Small intestine (tissue), 7 donors: ENCODE data around the gene TRIM27. TPM values are rescaled to one million over a fixed set of nuclear protein-coding genes. Genes with fewer than 3 reads are reported as not detected.
"Not testable (repeated sequence)": the region's sequence is repeated elsewhere in the genome, so short reads cannot be mapped to it uniquely, and the experiment has no call there.

ENCODE experiments used
- DNase-seq, 2 donors: peaks; one replicate each; pipeline versions ENCODE4 v3.0.0 to v3.0.0-alpha.2; 2013
- FAIRE-seq: peaks from 2 replicates; lab custom pipeline; 2012; peaks lifted over from hg19 to GRCh38; lab: Jason Lieb, UNC
- H3K27ac ChIP-seq, 3 donors: one replicate each; pipeline ENCODE4 v1.5.1; 2013; ENCODE audit warnings: low read length in 2 of 3, mild to moderate bottlenecking in 2 of 3, control low read depth in 1 of 3, inconsistent platforms in 1 of 3, low read depth in 1 of 3, moderate library complexity in 1 of 3
- H3K27me3 ChIP-seq, 3 donors: one replicate each; pipeline ENCODE4 v1.6.1; 2013; ENCODE audit warnings: low read length in 3 of 3, inconsistent platforms in 1 of 3; ENCODE audit not compliant: control insufficient read depth in 3 of 3, insufficient read depth in 3 of 3
- H3K36me3 ChIP-seq, 3 donors: one replicate each; pipeline ENCODE4 v1.6.1; 2013; ENCODE audit warnings: low read length in 3 of 3, inconsistent platforms in 1 of 3, low read depth in 1 of 3, mild to moderate bottlenecking in 1 of 3, moderate library complexity in 1 of 3; ENCODE audit not compliant: control insufficient read depth in 3 of 3, insufficient read depth in 2 of 3
- H3K4me1 ChIP-seq, 3 donors: one replicate each; pipeline ENCODE4 v1.6.1; 2013; ENCODE audit warnings: low read length in 2 of 3, inconsistent platforms in 1 of 3, low read depth in 1 of 3, mild to moderate bottlenecking in 1 of 3, moderate library complexity in 1 of 3; ENCODE audit not compliant: control insufficient read depth in 3 of 3, insufficient read depth in 2 of 3
- H3K4me3 ChIP-seq, 3 donors: one replicate each; pipeline ENCODE4 v1.5.1; 2013; ENCODE audit warnings: low read length in 3 of 3, control low read depth in 1 of 3, inconsistent platforms in 1 of 3, low read depth in 1 of 3, mild to moderate bottlenecking in 1 of 3, moderate library complexity in 1 of 3
- H3K9me3 ChIP-seq, 2 donors: one replicate each; pipeline ENCODE4 v1.6.1; 2013; ENCODE audit warnings: low read depth in 1 of 2, low read length in 1 of 2; ENCODE audit not compliant: control insufficient read depth in 2 of 2, insufficient read depth in 1 of 2
- WGBS, 3 donors: extraction: QIAGEN DNeasy Blood & Tissue Kit; methylation state at CpG; one replicate each; pipeline ENCODE4 v1.1.7; 2013; 5-methylcytosine and 5-hydroxymethylcytosine counted together
- polyA plus RNA-seq, 4 donors: library from polyadenylated mRNA; stranded (reverse) in 3 of 4; unstranded in 1 of 4; fragments of 200-250 nt in 3 of 4; fragments of 120-200 nt in 1 of 4; gene quantifications; one replicate each; pipeline versions ENCODE4 v1.2.1 to v1.2.3, GENCODE V29; 2013
- donor health status: healthy with polysubstance abuse.
- donor health status: control.
- donor health status: control.
- donor health status: Bipolar disorder and iron deficiency.
- donor health status: healthy.

The TRIM27 gene
- polyA plus RNA-seq, 4 donors, result 30.5 to 63.8 (median 36.7) TPM

- H3K36me3 ChIP-seq, H3K9me3 ChIP-seq, H3K27me3 ChIP-seq, FAIRE-seq, H3K27ac ChIP-seq, H3K4me3 ChIP-seq, H3K4me1 ChIP-seq, DNase-seq: not testable (repeated sequence)
- 84 to 90% (median 85%) methylated on average over 11 to 13 of the region's 13 CpGs for WGBS, 3 donors
Observed at GRCh38 chr6:28958561-28959243, 34.9 kb upstream of the TRIM27 start.

DNA sequence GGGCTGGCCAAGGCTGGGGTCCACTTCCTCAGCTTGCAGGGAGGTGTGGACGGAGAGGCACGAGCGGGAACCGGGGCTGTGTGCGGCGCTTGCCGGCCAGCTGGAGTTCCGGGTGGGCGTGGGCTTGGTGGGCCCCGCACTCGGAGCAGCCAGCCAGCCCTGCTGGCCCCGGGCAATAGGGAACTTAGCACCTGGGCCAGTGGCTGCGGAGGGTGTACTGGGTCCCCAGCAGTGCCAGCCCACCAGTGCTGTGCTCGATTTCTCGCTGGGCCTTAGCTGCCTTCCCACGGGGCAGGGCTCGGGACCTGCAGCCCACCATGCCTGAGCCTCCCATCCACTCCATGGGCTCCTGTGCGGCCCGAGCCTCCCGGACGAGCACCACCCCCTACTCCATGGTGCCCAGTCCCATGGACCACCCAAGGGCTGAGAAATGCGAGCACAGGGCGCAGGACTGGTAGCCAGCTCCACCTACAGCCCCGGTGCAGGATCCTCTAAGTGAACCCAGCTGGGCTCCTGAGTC is 34.1 kb upstream of the TRIM27 start:
- H3K27ac ChIP-seq, H3K4me1 ChIP-seq, H3K9me3 ChIP-seq, H3K36me3 ChIP-seq, FAIRE-seq, H3K27me3 ChIP-seq, DNase-seq, H3K4me3 ChIP-seq: not testable (repeated sequence)
- 94 to 95% (median 94%) methylated on average over 17 to 24 of the region's 24 CpGs for WGBS, 3 donors

DNA sequence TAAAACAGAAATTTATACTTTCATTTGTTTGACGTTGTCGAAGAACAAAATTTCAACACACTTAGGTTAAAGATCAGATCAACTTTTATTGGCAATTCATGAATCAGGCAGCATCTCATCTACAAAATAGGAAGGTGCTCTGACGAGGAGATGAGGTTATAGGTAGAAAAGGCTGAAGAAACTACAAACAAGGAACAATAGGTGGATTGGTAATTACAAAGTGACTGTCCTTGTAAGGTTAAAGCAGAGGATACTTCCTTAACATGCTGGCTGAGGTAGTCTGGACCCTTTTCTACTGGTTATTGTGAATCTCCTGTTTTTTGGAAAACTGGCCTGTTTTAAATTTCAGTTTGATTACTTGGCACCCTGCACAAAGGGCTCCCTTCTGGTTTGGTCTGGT is 32.5 kb upstream of the TRIM27 start:
- DNase-seq (no peak), FAIRE-seq (no peak)
- WGBS, 3 donors, result 83 to 86% (median 86%) methylated on average over 3 of the region's 3 CpGs
- H3K4me1 ChIP-seq, result no peaks in the 10 kb centered on the region
- H3K27me3 ChIP-seq, result peaks cover 0 to 9% (median 5%) of the 10 kb centered on the region in 3 donors
- H3K27ac ChIP-seq, result no peak overlapping the region
- H3K36me3 ChIP-seq, result no peaks in the 10 kb centered on the region
- H3K9me3 ChIP-seq, result no peaks in the 10 kb centered on the region
- no peak overlapping the region for H3K4me3 ChIP-seq

GRCh38 chr6:28953585-28954258 is 29.9 kb upstream of the TRIM27 start:
- no peaks in the 10 kb centered on the region for H3K36me3 ChIP-seq
- DNase-seq (peak; percentile 37 to 53), FAIRE-seq (no peak)
- H3K4me3 ChIP-seq, result peak overlapping the region in 2 of 3 donors; percentile 38 to 56
- H3K4me1 ChIP-seq, result no peaks in the 10 kb centered on the region
- peaks cover 0 to 9% (median 3%) of the 10 kb centered on the region in 3 donors for H3K27me3 ChIP-seq
- H3K9me3 ChIP-seq, result no peaks in the 10 kb centered on the region
- WGBS, 3 donors, result 3 to 4% (median 3%) methylated on average over 22 of the region's 22 CpGs
- no peak overlapping the region for H3K27ac ChIP-seq

- DNase-seq (peak; percentile 46 to 55), FAIRE-seq (no peak)
- no peaks in the 10 kb centered on the region for H3K9me3 ChIP-seq
- peaks cover 0 to 9% (median 3%) of the 10 kb centered on the region in 3 donors for H3K27me3 ChIP-seq
- WGBS, 3 donors, result 10 to 11% (median 11%) methylated on average over 13 of the region's 13 CpGs
- H3K27ac ChIP-seq, result no peak overlapping the region
- H3K4me3 ChIP-seq, result peak overlapping the region in 2 of 3 donors; percentile 38 to 56
- H3K36me3 ChIP-seq, result no peaks in the 10 kb centered on the region
- no peaks in the 10 kb centered on the region for H3K4me1 ChIP-seq
Observed at GRCh38 chr6:28953039-28953584, 29.3 kb upstream of the TRIM27 start.

GRCh38 chr6:28949656-28950195 is 25.9 kb upstream of the TRIM27 start:
- H3K4me3 ChIP-seq, DNase-seq, FAIRE-seq, H3K36me3 ChIP-seq, H3K4me1 ChIP-seq, H3K27ac ChIP-seq, H3K9me3 ChIP-seq, H3K27me3 ChIP-seq: not testable (repeated sequence)
- WGBS, 3 donors, result 93 to 97% (median 96%) methylated on average over 24 to 41 of the region's 41 CpGs

- no peaks in the 10 kb centered on the region for H3K4me1 ChIP-seq
- 87 to 90% (median 89%) methylated on average over 23 of the region's 23 CpGs for WGBS, 3 donors
- H3K27me3 ChIP-seq, result peaks cover 0 to 5% (median 0%) of the 10 kb centered on the region in 3 donors
- no peaks in the 10 kb centered on the region for H3K36me3 ChIP-seq
- no peak overlapping the region for H3K27ac ChIP-seq
- DNase-seq (no peak), FAIRE-seq (no peak)
- H3K9me3 ChIP-seq, result no peaks in the 10 kb centered on the region
- H3K4me3 ChIP-seq, result no peak overlapping the region
Observed at GRCh38 chr6:28948782-28949486, 25.1 kb upstream of the TRIM27 start.

DNA sequence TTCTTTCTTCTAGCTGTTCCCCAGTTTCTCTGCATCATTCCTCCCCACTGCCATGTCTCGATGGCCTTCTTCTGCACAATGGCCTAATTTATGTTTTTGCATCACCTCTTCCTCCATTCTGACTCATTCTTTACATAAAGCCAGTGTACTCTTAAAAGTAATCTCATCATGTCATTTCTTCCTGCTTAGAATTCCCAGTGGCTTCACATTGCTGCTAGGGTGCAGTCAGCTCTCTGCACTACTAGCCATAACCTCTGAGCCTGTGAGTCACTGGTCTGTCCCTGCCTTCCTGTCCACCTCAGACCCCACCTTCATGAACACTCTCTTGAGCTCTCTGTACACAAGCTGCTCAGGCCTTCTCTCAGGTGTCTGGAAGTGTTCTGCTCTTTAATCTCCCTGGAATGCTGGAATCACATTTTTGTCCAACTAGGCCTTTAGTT is 24.1 kb upstream of the TRIM27 start:
- H3K36me3 ChIP-seq, result no peaks in the 10 kb centered on the region
- H3K27me3 ChIP-seq, result no peaks in the 10 kb centered on the region
- H3K9me3 ChIP-seq, result no peaks in the 10 kb centered on the region
- 53 to 93% (median 76%) methylated on average over 1 of the region's 1 CpG for WGBS, 3 donors
- H3K4me3 ChIP-seq, result no peak overlapping the region
- no peak overlapping the region for H3K27ac ChIP-seq
- no peak for FAIRE-seq
- DNase-seq, result peak in 1 of 2 donors; percentile 51
- peaks cover 0 to 3% (median 0%) of the 10 kb centered on the region in 3 donors for H3K4me1 ChIP-seq
